ENCODE data around the gene KRT35. TPM values are rescaled to one million over a fixed set of nuclear protein-coding genes. Genes with fewer than 3 reads are reported as not detected.
"Not testable (repeated sequence)": the region's sequence is repeated elsewhere in the genome, so short reads cannot be mapped to it uniquely, and the experiment has no call there.

The KRT35 gene
- total RNA-seq, 2 experiments from 2014 or later: not detected

GRCh38 chr17:41433586-41433985, 47.4 kb downstream of the KRT35 start:
- Mint-ChIP-seq H3K4me3 (no peak overlapping the region), H3K4me1 (no peaks in the 10 kb centered on the region), H3K36me3 (ENCODE audit: low read depth) (no peaks in the 10 kb centered on the region), H3K9me3 (no peaks in the 10 kb centered on the region), H3K27me3 (peaks cover 2% of the 10 kb centered on the region), H3K27ac (no peak overlapping the region)
- POLR2A ChIA-PET: interaction anchor here (0.6 kb wide), 1 partner anchor 567 kb away, joined by 3 read pairs; no protein-coding TSS in a partner anchor
- DNase-seq: no peak
- CTCF ChIA-PET: no interaction called here

- H3K9me3 Mint-ChIP-seq, POLR2A ChIA-PET: not testable (repeated sequence)
Measured at GRCh38 chr17:41430376-41430775, 50.6 kb downstream of the KRT35 start.

GRCh38 chr17:41429667-41430066, 51.3 kb downstream of the KRT35 start:
- no peaks in the 10 kb centered on the region for H3K36me3 Mint-ChIP-seq (ENCODE audit: low read depth)
- H3K27ac Mint-ChIP-seq: no peak overlapping the region
- no peak overlapping the region for H3K4me3 Mint-ChIP-seq
- ChIA-PET CTCF (no interaction called here), POLR2A (no interaction called here)
- H3K27me3 Mint-ChIP-seq: peaks cover 2% of the 10 kb centered on the region
- H3K9me3 Mint-ChIP-seq: no peaks in the 10 kb centered on the region
- no peaks in the 10 kb centered on the region for H3K4me1 Mint-ChIP-seq
- no peak for DNase-seq

More at GRCh38 chr17:41430376-41430775, 50.6 kb downstream of the KRT35 start:
- H3K4me3 Mint-ChIP-seq; H3K36me3 Mint-ChIP-seq (ENCODE audit: low read depth); H3K27me3 Mint-ChIP-seq; CTCF ChIA-PET; H3K27ac Mint-ChIP-seq; DNase-seq; H3K4me1 Mint-ChIP-seq: not testable (repeated sequence)

- H3K9me3 Mint-ChIP-seq: no peaks in the 10 kb centered on the region
- H3K27me3 Mint-ChIP-seq: peaks cover 2% of the 10 kb centered on the region
- H3K27ac Mint-ChIP-seq: no peak overlapping the region
Measured at GRCh38 chr17:41428591-41429291, 52.2 kb downstream of the KRT35 start.

More at GRCh38 chr17:41428591-41429291, 52.2 kb downstream of the KRT35 start:
- DNase-seq: no peak
- H3K4me1 Mint-ChIP-seq: no peaks in the 10 kb centered on the region
- no peak overlapping the region for H3K4me3 Mint-ChIP-seq
- H3K36me3 Mint-ChIP-seq (ENCODE audit: low read depth): no peaks in the 10 kb centered on the region
- CTCF ChIA-PET: no interaction called here
- POLR2A ChIA-PET: no interaction called here

Other genes with a start within 250 kb of the KRT35 start
- not detected for gene KRTAP9-3, start 248.7 kb downstream of the KRT35 start, total RNA-seq
- gene KRTAP9-8, start 243.2 kb downstream of the KRT35 start, total RNA-seq: not detected
- gene KRTAP9-4, start 231.5 kb downstream of the KRT35 start, total RNA-seq: not detected
- not detected for gene KRTAP9-9, start 225.8 kb downstream of the KRT35 start, total RNA-seq
- not detected for gene KRTAP9-6, start 215.8 kb downstream of the KRT35 start, total RNA-seq
- not detected for gene KRTAP9-7, start 205.5 kb downstream of the KRT35 start, total RNA-seq
- not detected for gene KRTAP29-1, start 178.3 kb downstream of the KRT35 start, total RNA-seq
- gene KRTAP16-1, start 171.8 kb downstream of the KRT35 start, total RNA-seq: under 1 TPM in 1 of 2 experiments, not detected in 1; 0.13 TPM
- not detected for gene KRTAP17-1, start 165.4 kb downstream of the KRT35 start, total RNA-seq
- not detected for gene KRT33A, start 130.3 kb downstream of the KRT35 start, total RNA-seq
- gene KRT33B, start 111.3 kb downstream of the KRT35 start, total RNA-seq: not detected
- not detected for gene KRT34, start 98.8 kb downstream of the KRT35 start, total RNA-seq
- not detected for gene KRT31, start 83.5 kb downstream of the KRT35 start, total RNA-seq
- gene KRT37, start 56.6 kb downstream of the KRT35 start, total RNA-seq: not detected
- gene KRT38, start 40.2 kb downstream of the KRT35 start, total RNA-seq: not detected
- gene KRT32, start 13.8 kb downstream of the KRT35 start, total RNA-seq: not detected
- not detected for gene KRT36, start 8.8 kb upstream of the KRT35 start, total RNA-seq
- gene KRT13, start 24.5 kb upstream of the KRT35 start, total RNA-seq: not detected
- gene KRT15, start 37.7 kb upstream of the KRT35 start, total RNA-seq: not detected
- not detected for gene KRT19, start 47.2 kb upstream of the KRT35 start, total RNA-seq
- not detected for gene KRT9, start 90.9 kb upstream of the KRT35 start, total RNA-seq
- gene KRT14, start 105.7 kb upstream of the KRT35 start, total RNA-seq: not detected
- gene KRT16, start 131.6 kb upstream of the KRT35 start, total RNA-seq: not detected
- gene KRT17, start 143.4 kb upstream of the KRT35 start, total RNA-seq: not detected
- 100 to 1,000 TPM; 933 to 950 TPM for gene EIF1, start 207.7 kb upstream of the KRT35 start, total RNA-seq
- not detected for gene GAST, start 231.2 kb upstream of the KRT35 start, total RNA-seq

Data from activated CD4-positive, alpha-beta memory T cell treated with anti-CD3 and anti-CD28 coated beads, Interleukin-2, amount 10 ng/mL, durations not matched to agents 7 days and 5 days (primary cell).